GM19455 (cell line): Measurements from ENCODE around the gene KCNJ15.
"Not testable (repeated sequence)": the region's sequence is repeated elsewhere in the genome, so short reads cannot be mapped to it uniquely, and the experiment has no call there.

Source experiments
- ATAC-seq: cut with Tn5 transposase; IDR thresholded peaks from one replicate; pipeline ENCODE4 v1.9.1; 2021; ENCODE audit not compliant: unreplicated experiment

KCNJ15 gene

DNA sequence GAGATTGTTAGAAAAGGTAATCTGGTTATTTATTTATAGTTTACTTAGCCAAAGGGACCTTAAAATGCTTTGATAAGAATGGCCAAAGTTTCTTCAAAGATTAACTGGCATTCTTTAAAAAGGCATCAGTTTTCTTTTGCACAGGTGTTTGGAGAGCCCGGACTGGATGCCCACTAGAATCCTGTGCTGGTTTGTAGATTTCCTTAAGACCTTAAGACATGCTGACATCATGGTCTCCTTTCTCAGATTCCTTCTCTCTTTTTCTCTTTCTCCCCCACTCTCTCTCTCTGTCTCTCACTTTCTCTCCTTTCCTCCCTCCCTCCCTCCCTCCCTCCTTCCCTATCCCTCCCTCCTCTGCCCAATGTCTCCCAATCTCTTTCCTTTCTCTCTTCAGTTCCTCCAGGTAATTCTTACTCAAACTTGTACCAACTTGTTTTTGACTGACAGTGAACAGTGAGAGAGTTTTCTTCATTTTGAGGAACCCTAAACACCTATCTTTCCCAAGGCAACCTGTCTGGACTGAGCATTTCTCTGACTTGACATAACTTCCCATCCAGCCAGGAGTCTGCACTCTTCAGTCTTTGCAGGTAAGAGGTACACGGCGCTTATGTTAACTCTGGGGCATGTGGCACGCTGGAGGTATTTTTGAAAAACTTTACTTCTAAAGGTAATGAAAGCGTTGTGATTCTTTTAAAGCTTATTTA lies at the start of gene KCNJ15:
TSS of gene KCNJ15 (plus strand) at position 393 of the 704 bp plus-strand sequence. CDS start 42,271 bp downstream, outside the sequence.
- no peak for ATAC-seq

DNA sequence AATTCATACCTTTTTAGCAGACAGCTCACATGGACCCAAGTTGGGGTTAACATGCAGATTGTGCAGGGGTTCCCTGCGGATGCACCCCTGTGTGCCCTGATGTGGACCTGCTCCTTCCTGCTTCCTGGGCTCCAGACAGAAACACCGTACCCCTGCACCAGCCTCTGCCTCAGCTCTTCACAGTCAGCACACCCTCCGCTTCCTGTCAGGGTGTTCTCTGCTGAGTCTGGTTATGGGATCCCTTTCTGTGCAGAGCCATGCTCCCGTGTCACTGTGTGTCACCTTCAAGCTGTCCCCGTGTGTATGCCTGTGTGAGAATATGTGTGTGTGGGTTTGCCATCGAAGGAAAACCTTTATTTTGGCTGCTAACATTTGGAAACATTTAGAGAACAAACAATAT lies 48.7 kb upstream of the KCNJ15 start:
- no peak for ATAC-seq

DNA sequence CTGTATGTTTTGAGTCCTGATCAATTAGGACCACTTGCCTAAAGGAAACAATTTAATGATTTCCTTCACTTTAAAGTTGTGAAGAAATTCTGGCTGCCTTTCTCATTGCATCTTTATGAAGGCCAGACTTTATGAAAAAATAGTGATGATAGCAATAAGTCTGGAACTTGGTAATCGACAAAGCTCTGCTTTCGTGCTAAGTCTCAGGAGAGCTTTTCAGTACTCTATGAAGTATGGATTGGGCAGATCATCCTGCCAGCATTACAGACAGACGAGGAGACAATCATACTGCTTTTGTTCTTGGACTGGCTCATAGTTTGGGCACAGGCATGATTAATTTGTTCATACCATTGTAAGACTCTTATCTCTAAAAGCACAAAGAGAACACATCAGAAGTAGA lies 45.5 kb upstream of the KCNJ15 start:
- no peak for ATAC-seq

DNA sequence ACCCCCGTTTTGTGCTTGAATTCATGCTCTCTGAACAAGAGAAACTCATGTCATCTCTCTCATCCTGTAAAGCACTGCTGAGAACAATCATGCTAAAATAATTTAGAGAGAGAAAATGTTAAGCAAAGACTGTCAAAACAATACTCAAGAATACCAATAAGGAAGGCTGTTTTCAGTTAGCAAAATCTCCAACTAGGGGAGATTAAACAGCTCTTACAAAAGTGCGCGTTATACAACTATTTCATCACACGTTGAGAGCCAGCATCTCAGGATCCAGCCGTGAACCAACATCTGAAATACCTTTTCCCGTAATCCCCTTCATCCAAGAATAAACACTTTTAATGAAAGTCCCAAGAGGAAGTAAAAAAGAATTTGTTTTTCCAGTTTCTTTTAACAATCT lies 44.1 kb upstream of the KCNJ15 start:
- ATAC-seq = no peak

DNA sequence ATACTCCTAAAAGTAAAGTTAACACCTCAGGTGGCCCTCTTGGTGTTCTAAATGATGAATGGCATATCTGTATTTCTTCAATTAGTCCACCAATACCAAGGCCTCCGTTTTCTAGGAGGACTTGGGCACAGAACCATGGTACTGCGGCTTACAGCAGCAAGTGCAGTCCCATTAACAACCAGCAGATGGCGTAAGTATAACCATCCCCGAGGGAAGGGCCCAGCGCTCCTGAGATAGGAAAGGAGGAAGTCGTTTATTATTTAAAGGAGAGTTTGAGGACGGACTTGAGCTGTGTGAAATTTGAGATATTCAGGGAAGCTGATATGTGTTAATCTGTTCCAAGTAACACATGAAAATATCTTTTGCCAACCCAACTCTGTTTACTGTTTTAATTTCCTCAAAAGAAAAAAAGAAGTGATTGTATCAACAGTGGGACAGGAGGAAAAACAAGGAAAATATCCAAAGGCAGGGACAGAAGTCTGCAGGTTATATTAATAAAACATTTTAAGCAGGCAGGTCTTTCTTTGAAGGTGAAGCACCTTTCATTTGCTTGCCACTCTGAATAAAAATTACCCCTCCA lies 37.7 kb upstream of the KCNJ15 start:
- ATAC-seq = no peak

DNA sequence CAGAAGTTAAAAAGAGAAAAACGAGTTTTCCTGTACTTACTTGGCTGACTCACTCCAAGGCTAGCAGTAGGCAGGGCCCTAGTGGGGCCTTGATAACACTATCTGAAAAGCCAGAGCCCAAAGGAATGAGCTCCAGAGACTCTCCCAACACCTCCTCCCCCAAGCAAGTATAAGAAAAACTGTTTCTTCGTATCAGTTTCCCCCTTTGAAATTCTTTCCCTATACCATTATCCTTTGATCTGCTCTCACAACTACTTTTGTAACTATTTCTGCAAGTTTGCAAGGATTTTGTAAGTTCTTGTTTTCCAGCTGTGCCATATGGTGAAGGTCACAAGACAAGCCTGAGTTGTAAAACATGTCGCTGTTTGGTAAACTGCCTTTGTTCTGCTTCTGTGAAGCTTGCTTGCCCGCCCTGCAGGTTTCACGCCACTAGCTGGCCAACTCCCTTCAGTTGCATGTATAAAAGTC lies 36.5 kb upstream of the KCNJ15 start:
- no peak for ATAC-seq

DNA sequence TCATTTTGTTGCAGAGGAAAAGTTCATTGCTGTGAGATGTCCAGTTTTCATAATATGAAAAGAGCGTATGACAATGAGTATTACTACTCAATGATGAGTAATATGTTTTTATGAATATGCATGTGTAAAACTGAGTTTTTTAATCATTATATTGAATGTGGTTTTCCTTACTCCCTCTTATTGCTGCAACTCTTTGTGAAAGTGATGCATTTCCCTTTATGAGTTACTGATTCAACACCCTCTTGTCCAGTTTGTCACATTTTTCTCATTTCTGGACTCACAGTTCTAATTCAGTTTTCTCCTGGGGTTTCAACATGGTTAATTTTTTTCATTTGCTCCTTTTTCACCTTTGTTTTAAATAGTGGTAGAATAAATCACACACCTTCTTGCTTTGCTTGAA lies 35.2 kb upstream of the KCNJ15 start:
- no peak for ATAC-seq

DNA sequence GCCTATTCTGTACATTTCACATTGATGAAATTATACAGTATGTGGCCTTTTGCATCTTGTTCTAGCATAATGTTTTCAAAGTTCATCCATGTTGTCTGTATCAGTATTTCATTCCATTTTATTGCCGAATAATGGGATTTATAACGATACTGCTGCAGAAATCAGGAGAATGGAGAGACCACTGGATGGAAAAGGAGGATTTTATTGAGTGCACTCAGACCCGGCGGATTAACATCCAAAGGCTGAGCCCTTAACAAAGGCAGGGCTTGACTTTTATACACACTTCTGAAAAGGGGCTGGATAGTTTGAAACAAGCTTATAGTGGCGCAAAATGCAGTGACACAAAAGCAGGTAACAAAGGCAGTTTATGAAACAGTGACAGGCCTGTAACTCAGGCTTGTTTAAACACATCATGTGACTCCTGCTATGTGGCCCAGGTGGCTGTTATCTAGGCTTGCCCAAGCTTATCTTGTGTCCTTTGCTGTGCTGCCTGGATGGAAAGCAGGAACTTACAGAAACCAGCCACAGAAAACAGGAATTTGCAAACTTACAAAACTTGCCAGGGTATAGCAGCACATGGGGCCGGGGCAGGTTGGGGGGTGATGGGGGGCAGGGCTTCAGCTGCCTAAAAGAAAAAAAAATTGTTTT lies 32.8 kb upstream of the KCNJ15 start:
- ATAC-seq = no peak

DNA sequence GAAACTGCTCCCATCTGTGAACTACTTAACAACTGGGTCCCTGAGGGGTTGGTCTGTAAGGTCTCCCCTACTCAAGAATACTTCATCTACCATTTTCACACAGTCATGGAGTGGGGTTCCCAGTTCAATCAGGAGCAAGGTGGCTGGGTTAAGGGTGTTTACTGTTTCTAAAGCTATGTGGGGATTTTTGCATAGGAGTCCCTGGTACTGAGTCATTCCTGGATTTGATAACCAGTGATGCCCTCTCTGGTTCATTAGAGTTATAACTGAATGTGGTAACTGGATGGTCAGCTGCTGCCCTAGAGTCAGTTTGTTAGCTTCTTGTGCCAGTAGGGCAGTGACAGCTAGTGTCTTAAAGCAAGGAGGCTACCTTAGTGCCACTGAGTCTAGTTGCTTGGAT lies 29.4 kb upstream of the KCNJ15 start:
- ATAC-seq = no peak

DNA sequence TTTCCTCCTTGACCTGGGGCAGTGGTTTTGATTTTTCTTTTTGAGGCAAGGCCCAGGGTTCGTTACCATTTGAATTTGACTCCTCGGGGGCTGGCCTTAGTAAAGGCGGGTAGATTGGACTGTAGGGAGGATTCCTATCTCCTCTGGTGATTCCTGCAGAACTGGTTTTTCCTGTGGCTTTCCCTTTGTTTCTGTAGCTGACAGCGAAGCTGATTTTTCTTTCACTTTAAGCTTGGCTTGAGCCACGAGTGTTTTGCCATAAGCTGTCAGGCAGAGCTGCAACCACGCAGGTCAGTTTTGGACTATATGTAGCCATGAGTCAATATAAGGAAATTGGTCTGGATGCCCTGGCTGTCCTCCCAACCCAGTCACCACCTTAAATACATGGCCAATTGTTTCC lies 28.7 kb upstream of the KCNJ15 start:
- ATAC-seq = no peak

DNA sequence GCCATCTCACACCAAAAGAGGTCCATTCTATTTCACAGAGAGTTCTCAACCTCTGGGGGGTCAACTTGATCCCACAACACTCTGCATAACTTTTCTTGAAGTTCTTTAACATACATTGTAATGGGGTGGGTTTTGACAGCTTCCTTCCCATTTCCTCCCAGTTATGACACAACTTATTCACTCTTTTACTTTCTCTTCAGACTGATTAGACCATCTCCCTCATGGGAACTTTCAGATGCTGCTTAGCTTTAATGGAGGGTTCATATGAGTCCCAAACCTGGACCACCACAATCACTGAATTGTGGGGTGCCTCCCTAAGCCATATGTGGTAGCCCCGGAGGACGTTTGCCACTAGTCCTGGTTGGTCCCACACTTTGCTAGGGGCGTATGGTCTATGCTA lies 28.3 kb upstream of the KCNJ15 start:
- ATAC-seq = no peak

DNA sequence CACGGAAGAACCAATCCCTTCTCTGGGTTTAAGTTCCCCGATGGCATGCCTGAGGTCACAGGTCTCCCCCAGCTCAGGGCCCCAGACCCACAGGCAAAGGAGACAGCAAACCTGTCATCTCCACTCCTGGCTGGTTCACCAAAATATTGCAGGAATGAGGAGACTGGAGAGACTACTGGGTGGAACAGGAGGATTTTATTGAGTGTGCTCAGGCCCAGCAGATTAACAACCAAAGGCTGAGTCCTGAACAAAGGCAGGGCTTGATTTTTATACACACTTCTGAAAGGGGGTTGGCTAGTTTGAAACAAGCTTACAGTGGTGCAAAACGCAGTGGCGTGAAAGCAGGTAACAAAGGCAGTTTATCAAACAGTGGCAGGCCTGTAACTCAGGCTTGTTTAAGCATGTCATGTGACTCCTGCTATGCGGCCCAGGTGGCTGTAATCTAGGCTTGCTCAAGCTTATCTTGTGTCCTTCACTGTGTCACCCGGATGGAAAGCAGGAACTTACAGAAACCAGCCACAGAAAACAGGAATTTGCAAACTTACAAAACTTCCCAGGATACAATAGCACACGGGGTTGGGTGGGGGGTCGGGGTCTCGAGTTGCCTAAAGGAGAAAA lies 27.4 kb upstream of the KCNJ15 start:
- ATAC-seq = no peak

DNA sequence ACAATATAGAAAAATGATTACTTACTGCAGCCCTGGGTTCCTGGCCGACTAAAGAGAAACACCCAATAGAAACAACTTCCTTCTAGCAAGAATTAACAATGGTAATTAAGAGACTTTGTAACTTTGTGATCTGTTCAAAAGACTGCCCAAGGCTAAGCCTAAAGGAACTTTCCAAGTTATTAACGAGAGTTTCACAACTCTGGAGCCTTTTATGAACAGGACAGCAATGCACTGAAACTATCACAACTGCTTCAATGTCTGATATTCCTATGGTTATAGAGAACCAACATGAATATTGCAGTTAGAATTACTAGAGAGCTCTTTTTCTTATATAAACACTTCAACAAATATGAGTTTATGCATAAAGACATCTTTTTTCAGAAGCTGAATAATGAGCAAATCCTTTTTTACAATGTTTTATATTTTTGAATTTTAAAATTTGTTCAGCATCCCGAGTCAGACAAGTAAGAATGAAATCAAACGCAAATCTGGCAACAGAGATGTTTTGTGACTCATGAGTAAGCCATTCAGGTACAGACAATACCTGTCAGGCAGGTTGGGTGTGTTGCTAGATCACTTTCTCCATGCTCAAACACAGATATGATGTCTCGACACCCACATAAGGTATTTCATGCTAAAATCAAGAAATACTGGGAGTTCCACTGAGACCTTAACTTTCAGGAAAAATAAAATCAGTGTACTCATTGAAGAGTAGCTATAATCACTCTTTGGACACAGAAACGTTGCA lies 22.2 kb upstream of the KCNJ15 start:
- no peak for ATAC-seq

DNA sequence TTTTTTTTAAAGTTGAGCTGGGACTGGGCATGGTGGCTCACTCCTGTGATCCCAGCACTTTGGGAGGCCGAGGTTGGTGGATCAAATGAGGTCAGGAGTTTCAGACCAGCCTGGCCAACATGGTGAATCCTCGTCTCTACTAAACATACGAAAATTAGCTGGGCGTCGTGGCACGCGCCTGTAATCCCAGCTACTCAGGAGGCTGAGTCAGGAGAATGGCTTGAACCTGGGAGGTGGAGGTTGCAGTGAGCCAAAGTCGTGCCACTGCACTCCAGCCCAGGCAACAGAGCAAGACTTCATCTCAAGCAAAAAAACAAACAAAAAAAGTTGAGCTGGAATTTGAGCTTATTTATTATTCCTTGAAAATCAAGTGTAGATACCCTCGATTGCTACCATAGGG lies 21.5 kb upstream of the KCNJ15 start:
- not testable (repeated sequence) for ATAC-seq

DNA sequence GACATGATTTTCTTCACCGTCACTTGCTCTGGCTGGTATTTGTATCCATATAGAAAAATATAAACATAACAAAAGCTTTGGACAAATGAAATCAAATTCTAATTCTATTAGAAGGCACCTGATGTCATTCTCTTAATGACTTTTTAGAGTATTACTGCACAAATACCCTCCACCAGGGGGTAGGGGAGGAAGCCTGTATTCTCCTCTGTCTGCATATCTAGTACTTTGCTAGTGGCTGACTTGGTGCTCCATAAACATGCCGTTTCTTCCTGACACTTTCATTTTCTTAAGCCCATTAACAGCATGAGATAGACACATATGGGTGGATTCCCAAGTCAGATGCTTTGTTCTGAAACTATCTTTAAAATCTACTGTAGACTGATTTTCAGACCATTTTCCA lies 20.6 kb upstream of the KCNJ15 start:
- ATAC-seq = no peak

DNA sequence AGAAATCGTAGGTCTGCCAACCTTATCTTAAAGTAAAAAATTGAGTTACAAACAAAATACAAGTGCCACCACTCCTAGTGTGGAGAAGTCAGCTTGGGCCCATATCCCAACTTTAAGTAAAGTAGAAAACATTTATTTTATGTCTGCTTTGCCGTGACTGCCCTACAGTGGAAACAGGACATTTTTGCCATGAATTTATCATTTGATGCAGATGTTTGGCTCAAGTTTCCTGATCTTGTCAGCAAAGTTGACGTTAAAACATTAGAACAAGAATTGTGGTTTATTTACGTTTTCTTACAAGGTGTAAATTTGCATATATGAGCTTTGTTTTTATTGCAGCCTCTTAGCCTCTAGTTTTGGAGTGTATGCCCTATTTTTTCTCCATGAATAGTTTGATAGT lies 17.1 kb upstream of the KCNJ15 start:
- ATAC-seq = no peak

DNA sequence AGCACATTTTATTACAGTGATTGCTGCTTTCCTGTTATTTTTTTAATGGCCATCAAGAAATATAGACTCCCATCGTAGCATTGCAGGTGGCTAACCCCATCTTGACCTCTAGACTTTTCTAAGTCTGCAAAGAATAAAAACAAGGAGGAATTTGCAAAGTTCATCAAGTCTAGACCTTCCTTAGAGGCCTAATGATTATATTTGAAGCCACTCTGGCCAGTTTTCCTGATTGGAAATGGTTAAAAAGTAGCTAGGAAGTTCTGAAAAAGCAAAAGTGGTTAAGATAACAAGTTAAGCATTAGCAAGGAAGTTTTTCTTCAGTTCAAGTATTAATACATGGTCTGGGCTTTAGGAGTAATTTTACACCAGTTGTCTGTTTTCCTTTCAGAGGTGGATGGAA lies 16.7 kb upstream of the KCNJ15 start:
- no peak for ATAC-seq

DNA sequence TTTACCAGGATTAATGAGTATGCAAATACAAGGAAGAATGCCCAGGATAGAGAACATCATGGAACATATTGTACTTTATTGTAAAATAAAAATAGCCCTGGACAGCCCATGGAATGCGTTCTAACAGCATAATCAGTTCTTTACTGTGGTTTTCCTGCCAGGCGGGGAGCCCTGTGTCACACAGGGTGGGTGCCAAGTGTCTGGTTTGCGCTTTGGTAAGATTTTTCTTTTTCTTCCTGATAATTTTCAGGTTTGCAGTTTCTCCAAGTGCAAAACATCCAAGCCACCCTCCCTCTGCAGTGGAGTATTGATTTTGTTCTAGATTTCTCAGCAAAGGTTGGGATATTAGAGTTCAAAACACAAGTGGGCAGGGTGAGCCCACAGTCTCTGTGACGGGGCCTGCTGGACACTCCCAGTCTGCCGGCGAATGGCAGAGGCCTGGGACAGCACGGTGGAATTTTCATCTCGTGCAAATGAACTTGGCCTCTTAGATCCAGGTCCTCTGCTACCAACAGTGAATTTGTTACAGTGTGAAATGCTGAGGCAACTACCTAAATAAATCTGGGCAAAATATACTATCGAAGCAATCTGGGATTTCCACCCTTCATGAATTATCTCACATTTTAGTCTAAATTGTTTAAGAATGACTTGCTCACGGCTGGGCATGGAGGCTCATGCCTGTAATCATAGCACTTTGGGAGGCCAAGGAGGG lies 15.6 kb upstream of the KCNJ15 start:
- ATAC-seq = no peak

DNA sequence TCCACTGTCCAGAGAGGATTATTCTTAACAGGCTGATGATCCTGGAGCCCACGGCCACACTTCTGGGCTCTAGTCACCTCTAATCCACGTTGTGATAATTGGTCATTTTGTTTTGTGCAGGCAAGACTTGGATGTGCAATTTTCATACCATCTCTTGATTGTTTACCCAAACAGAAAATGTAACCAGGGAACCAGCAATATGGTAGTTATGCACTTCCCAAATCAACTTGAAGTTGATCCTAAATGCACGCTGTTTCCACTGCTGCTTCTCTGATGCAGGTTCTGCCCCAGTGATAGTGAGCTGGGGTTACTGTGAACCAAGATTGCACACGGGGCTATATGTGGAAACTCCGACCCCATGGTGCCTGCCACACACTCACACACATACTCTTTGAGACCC lies 14.7 kb upstream of the KCNJ15 start:
- ATAC-seq = no peak

DNA sequence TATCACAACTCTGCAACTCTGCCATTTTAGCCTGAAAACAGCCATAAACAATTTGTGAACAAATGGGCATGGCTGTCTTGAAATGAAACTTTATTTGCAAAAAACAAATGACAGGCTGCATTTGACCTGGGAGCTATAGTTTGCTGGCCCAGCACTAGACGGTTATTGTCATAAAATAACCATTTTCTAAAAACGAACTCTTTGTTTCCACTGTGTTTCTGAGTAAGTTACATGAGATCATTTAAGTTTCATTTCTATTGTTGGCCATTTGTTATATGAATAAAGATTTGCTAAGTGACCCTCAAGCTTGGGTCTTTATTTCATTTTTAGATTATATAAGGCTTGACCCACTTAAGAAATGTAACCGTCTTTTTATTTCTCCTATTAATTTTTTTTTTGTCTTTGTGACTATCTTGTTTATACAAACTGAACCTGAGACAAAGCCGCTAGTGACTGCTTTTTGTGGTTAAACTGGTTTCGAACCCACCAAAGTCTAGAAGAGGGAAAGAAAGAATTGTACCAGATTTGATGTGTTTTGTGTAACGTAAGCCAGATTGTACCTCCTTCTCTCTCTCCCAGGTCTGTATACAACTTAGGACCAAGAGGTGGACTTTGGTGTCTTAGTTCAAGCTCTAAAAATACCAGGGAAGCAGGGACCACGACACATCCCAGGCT lies 12.9 kb upstream of the KCNJ15 start:
- no peak for ATAC-seq
